ENCODE results near the gene BCR.

The BCR gene

DNA sequence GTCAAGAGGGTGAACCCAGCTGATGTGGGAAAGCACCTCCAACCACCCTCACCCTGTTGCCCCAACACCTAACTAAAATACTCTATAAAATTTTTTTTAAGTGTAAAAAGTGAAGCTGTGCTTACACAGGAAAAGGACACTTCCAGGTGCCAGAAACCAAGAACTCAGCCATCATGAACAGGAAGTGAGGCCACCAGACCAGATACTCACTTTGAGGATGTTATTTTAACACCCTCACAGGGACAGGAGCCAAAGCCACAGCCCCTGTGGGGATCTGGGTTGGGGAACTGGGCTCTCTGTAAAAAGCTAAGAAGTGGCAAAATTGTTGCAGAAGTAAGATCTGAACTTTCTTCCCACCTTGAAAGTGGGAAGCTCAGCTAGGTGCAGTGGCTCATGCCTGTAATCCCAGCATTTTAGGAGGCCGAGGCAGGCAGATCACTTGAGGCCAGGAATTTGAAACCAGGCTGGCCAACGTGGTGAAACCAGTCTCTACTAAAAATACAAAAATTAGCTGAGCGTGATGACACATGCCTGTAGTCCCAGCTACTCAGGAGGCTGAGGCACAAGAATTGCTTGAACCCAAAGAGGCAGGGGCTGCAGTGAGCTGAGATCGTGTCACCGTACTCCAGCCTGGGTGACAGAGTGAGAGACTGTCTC is 42.3 kb upstream of the BCR start:
- DNase-seq (ENCODE audit: low read depth), result no peak

DNA sequence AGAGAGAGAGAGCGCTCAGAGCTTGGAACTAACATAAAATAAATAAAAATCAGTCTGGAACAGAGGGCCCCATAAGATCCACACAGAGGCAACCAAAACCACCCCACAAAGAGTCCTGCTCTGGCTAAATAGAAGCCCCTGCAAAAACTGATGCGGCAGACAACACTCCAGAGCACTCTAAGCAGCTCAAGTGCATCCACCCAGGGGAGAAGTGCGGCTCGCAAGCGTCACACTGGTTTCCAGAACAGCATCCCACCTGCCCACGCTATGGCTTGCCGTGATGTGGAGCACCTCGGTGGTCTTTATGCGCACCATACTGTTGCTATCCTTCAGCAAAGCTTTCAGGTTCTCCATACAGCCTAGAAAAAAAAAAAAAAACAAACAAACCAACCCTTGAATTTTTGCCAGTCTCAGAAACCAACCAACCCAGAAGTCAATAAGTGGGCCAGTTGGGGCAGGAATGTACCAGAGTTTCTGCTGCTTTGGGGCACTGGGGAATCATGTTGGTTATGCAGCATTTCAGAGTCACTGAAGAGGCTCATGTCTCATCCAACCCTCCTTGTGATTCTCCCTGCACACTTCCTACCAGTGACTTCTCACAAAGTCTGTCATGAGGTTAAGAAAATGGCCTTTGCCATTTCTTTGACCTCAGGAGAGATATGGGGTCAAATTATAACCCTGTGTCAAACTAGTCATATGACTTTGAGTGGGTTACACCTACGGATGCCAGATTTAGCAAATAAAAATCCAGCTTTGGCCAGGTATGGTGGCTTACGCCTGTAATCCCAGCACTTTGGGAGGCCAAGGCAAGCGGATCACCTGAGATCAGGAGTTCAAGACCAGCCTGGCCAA is 41.5 kb upstream of the BCR start:
- DNase-seq (ENCODE audit: low read depth), result no peak
- TF ChIP-seq CTCF (IDR thresholded peaks at IDR 0.05; ENCODE audit: low read depth, low read length, missing control alignments), result no peak
- in situ Hi-C loops (cut with HindIII; ENCODE audit: low sequenced_read_pairs), result no loop called here
- H3K4me3 ChIP-seq (ENCODE audit: low read depth, low read length), result no peak overlapping the region

More for the DNA sequence above, 42.3 kb upstream of the BCR start:
- no peak for TF ChIP-seq CTCF (IDR thresholded peaks at IDR 0.05; ENCODE audit: low read depth, low read length, missing control alignments)
- H3K4me3 ChIP-seq (ENCODE audit: low read depth, low read length), result no peak overlapping the region
- in situ Hi-C loops (cut with HindIII; ENCODE audit: low sequenced_read_pairs), result no loop called here

- H3K4me3 ChIP-seq (ENCODE audit: low read depth, low read length), result no peak overlapping the region
- DNase-seq (ENCODE audit: low read depth), result no peak
- in situ Hi-C loops (cut with HindIII; ENCODE audit: low sequenced_read_pairs), result no loop called here
- no peak for TF ChIP-seq CTCF (IDR thresholded peaks at IDR 0.05; ENCODE audit: low read depth, low read length, missing control alignments)
Measured at GRCh38 chr22:23140385-23140784, 39.9 kb upstream of the BCR start.

- in situ Hi-C loops (cut with HindIII; ENCODE audit: low sequenced_read_pairs), result no loop called here
- DNase-seq (ENCODE audit: low read depth), result no peak
- no peak for TF ChIP-seq CTCF (IDR thresholded peaks at IDR 0.05; ENCODE audit: low read depth, low read length, missing control alignments)
- H3K4me3 ChIP-seq (ENCODE audit: low read depth, low read length), result no peak overlapping the region
Measured at GRCh38 chr22:23142546-23143105, 37.7 kb upstream of the BCR start.

GRCh38 chr22:23143119-23143518 is 37.2 kb upstream of the BCR start:
- no peak overlapping the region for H3K4me3 ChIP-seq (ENCODE audit: low read depth, low read length)
- in situ Hi-C loops (cut with HindIII; ENCODE audit: low sequenced_read_pairs), result no loop called here
- TF ChIP-seq CTCF (IDR thresholded peaks at IDR 0.05; ENCODE audit: low read depth, low read length, missing control alignments), result no peak
- DNase-seq (ENCODE audit: low read depth), result no peak

GRCh38 chr22:23144432-23144831 is 35.9 kb upstream of the BCR start:
- TF ChIP-seq CTCF (IDR thresholded peaks at IDR 0.05; ENCODE audit: low read depth, low read length, missing control alignments), result no peak
- H3K4me3 ChIP-seq (ENCODE audit: low read depth, low read length), result no peak overlapping the region
- no peak for DNase-seq (ENCODE audit: low read depth)
- in situ Hi-C loops (cut with HindIII; ENCODE audit: low sequenced_read_pairs), result no loop called here

Data from astrocyte of the cerebellum (primary cell).